DMS 273 treated with DMSO at 0.1 percent for 48 hours (cell line): Measurements from ENCODE around the gene MCM3AP.

Experiments
- DNase-seq: peaks from one replicate; lab custom pipeline; 2025; lab: John Stamatoyannopoulos, UW

The MCM3AP gene

GRCh38 chr21:46285206-46285661 lies at the start of gene MCM3AP:
TSS of gene MCM3AP (minus strand) at chr21:46285611. CDS start at chr21:46285286, 325 bp downstream.
- DNase-seq: no peak

GRCh38 chr21:46334351-46335140 lies 49.1 kb upstream of the MCM3AP start:
- no peak for DNase-seq

DNA sequence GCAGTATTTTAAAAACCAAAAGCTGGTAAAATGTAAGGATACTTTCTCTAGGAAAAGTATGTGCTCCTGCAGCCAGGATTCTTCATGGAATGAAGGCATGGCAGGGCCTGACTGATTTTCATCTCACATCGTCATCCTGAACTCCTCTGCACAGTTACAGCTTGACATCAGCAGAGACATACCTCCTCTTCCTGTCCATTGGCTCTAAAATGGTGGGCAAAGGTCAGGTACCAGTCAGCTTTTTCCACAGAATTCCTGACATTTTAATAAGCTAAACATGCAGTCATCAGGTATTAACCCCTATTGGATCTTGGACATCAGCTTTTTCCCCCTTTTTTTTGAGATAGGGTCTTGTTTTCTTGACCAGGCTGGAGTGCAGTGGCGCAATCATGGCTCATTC lies 44.4 kb upstream of the MCM3AP start:
- DNase-seq: no peak

GRCh38 chr21:46328151-46328550 lies 42.7 kb upstream of the MCM3AP start:
- no peak for DNase-seq

- no peak for DNase-seq
These were observed 42.3 kb upstream of the MCM3AP start for GRCh38 chr21:46327711-46328110.

GRCh38 chr21:46326110-46326703 lies 40.8 kb upstream of the MCM3AP start:
- no peak for DNase-seq

DNA sequence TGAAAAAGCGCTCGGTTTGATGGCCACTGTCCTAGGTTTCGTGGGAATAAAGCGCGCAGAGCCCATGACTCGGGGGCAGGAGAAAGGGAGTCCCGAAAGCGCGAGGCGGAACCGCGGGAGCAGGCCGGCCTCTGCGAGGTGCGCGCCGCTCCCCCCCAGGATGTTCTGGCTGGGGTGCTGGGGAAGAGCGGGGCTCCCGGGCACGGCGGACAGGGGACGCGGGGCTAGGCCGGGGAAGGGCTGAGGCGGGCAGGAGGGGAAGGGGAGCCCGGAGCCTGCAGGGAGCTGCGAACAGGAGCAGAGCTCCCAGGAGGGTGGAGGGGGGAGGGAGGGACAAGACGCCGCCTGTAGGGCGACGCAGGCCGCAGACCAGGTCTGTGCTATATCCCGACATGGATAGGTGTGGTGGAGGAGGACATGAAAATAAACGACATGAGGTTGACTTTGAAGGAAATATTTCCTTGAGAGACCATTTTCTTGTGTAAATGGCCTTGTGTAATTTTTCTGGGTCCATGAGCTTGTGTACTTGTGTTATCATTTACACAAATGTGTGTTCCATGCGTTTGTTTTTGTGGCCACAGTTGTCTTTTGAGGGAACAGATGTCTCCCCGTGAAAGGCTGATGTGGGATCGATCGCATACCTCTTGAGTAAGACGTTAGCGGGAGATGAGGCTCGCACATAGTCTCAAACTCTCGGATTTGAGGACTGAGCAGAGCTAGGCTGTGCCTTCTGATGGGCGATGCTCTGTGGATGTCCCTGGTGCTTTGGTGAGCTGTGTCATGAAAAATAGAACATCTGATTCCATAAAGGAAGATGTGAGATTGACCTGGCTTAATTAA lies 39.9 kb upstream of the MCM3AP start:
- DNase-seq: no peak

DNA sequence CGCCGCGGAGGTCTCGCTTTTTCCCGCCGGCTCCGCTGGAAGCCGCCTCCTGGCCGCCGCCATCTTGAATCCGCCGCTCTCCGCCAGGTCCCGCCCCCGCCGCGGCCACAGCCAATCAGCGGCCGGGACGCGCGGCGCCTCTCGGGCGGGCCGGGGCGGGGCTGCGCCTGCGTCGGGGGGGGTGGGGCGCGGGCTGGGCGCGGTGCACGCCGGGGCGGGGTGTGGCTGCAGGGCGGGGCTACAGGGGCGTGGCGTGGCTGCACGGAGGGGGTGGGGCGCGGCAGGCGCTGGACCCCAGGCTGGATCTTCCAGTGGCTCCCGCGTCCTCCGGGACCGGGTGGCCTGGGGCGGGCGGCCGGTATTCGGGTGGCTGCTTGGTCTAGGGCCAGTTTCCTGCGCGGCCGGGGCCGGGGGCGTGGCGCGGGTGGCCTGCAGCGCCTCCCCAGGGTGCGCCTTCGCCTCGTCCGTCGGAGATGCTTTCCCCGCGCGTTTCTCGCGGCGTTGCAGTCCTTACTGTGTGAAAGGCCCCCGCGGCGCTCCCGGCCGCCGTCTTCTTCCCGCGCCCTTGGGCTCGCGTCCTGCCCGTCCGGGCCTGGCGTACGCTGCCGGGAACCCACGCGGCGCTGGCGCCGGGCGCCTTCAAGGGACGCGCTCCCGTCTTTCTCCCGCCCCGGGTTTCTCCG lies 39.1 kb upstream of the MCM3AP start:
- DNase-seq: peak; percentile 32

DNA sequence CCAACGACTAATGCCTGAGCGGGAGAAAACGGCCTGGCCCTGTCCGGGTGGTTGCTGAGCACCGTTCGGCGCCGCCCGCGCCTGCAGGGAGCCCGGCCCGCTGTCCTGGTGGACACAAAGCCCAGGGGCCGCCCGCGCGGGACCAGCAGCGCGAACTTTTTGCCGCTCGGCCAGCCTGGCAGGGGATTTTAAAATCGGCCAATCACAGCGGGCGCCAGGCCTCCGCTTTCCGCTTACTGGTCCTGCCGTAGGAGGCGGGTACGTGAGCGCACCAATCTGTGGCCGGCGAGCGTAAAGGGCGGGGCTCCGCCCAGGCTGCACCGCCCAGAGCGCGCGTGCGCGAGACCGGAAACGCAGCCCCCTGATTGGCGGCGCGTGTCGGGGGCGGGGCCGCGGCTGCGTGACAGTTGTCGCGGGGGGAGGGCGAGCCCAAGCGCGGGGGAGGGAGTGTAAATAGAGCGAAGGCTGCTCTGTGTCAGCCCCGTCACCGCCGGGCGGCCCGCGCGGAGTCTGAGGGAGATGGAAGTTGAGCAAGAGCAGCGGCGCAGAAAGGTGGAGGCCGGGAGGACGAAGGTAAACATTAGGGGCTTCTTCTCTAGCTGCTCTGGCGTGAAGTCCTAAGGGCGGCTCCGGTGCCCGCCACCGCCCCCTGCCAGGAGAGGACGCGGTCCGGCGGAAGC lies 38.4 kb upstream of the MCM3AP start, which contains the start of the genes C21orf58 and PCNT:
C21orf58 (minus strand) TSS at position 161 of the 680 bp plus-strand sequence. CDS start 1,132 bp downstream, outside the sequence.
PCNT (plus strand) TSS at position 447 of the 680 bp plus-strand sequence; CDS start at position 520, 73 bp downstream.
- peak; percentile 95 for DNase-seq

- no peak for DNase-seq
These were observed 37.9 kb upstream of the MCM3AP start for GRCh38 chr21:46323227-46323709.

DNA sequence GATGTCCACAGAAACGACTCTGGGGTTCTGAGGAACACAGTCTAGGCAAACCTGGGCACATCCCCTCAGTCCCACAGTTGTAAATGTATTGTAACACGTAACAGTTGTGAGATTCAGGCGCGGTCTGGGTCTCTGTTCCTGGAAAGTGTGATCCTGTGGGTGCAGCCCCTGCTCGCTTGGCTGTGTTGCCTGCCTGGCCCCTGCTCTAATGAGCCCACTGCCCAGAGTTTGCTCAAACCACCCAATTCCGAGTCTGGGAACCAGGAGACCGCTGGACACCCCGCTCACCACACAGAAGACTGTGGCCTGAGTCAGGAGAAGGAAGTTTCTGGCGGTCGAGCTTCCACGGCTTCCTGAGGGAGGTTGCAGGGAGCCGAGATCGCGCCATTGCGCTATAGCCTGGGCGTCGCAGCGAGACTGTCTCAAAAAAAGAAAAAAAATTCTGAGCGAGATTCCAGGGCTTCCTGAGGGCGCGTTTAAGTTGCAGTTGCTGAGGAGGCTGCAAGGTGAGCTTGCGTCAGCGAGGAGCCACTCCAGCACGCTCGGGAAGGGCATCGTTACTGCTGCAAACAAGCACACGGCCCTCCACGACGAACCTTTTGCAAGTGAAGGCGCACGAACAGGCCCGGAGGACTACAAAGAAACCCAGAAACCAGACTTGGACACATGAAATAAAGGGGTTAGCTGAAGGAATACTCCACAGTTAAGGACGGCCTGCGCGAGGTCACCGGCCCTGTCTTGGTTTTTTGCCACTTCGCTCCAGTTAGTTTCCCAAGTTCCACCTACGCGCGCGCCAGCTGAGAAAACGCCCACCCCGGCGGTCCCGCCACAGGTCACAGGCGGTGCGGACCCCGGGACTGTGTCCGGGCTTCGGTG lies 37.2 kb upstream of the MCM3AP start:
- no peak for DNase-seq

GRCh38 chr21:46320331-46320801 lies 35.0 kb upstream of the MCM3AP start:
- no peak for DNase-seq

GRCh38 chr21:46319186-46319585 lies 33.8 kb upstream of the MCM3AP start:
- no peak for DNase-seq

DNA sequence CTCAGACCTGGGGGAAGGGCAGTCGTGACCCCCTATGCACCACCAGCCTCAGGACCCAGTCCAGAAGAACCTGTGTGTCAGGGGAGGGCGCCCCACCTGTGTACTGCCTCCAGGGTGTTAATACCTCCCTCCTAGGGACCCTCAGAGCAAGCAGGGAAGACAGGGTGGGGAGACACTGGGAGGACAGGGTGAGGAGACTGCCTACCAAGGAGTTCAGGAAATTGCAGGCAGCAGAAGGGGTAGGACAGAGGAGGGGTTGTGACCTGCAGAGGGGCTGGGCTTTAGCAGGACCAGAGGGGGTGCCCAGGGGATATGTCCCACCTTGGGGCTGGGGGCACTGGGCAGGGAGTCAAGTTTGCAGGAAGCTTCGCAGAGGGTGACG lies 33.0 kb upstream of the MCM3AP start:
- no peak for DNase-seq

- DNase-seq: no peak
These were observed 32.5 kb upstream of the MCM3AP start for GRCh38 chr21:46317710-46318463.

DNA sequence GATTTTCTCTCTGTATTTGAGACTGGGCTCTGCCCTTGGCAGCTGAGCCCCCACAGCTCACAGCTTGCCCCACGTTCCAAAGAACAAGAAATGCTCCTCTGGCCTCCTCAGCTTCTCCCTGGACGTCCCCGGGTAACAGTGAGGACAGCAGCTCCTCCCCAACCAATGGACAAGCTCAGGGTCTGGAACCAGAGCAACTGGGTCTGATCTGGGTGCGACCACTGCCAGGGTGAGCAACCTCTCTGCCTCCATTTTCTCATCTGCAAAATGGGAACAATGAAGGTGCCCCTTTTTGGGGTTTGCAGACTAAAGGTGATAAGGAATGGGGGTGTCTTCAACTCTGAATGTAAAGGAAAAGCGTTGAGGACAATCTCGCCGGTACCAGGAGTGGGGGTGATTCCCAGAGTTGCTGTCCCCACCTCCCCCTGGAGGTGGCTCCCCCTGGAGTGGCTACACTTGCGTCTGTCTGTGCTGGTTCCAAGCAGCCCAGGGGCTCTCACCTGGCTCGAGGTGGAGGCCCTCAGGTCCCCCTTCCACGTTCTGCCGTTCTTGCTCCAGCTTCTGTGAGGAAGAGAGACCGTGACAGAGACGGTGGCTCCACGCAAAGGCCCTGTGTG lies 31.4 kb upstream of the MCM3AP start:
- DNase-seq: no peak

GRCh38 chr21:46314441-46315020 lies 29.1 kb upstream of the MCM3AP start:
- DNase-seq: no peak

- no peak for DNase-seq
These were observed 27.5 kb upstream of the MCM3AP start for GRCh38 chr21:46312949-46313348.
